GM21529 (cell line): ENCODE data around the gene CLIC6.
"Not testable (repeated sequence)": the region's sequence is repeated elsewhere in the genome, so short reads cannot be mapped to it uniquely, and the experiment has no call there.

Experiments
- ATAC-seq: cut with Tn5 transposase; IDR thresholded peaks from one replicate; pipeline ENCODE4 v1.9.1; 2021; ENCODE audit not compliant: unreplicated experiment

CLIC6 gene

GRCh38 chr21:34651642-34652041, 17.2 kb upstream of the CLIC6 start:
- ATAC-seq = no peak

- no peak for ATAC-seq
These were observed 15.3 kb upstream of the CLIC6 start for GRCh38 chr21:34653522-34653921.

GRCh38 chr21:34661848-34662247, 6.9 kb upstream of the CLIC6 start:
- ATAC-seq = no peak

GRCh38 chr21:34667761-34668160, 1.0 kb upstream of the CLIC6 start:
- no peak for ATAC-seq

GRCh38 chr21:34669149-34669879, 520 bp downstream of the CLIC6 start:
- peak; percentile 62 for ATAC-seq

GRCh38 chr21:34669880-34670219, 1.1 kb downstream of the CLIC6 start:
- not testable (repeated sequence) for ATAC-seq

GRCh38 chr21:34670220-34670961, 1.6 kb downstream of the CLIC6 start:
- peak; percentile 38 for ATAC-seq

- no peak for ATAC-seq
These were observed 2.2 kb downstream of the CLIC6 start for GRCh38 chr21:34670962-34671348.

GRCh38 chr21:34671462-34671861, 2.7 kb downstream of the CLIC6 start:
- ATAC-seq = no peak

GRCh38 chr21:34671891-34672290, 3.1 kb downstream of the CLIC6 start:
- ATAC-seq = no peak

- ATAC-seq = no peak
These were observed 4.2 kb downstream of the CLIC6 start for GRCh38 chr21:34673006-34673405.

GRCh38 chr21:34674468-34674867, 5.7 kb downstream of the CLIC6 start:
- no peak for ATAC-seq

GRCh38 chr21:34675871-34676270, 7.1 kb downstream of the CLIC6 start:
- no peak for ATAC-seq

GRCh38 chr21:34679051-34679450, 10.3 kb downstream of the CLIC6 start:
- no peak for ATAC-seq

GRCh38 chr21:34684174-34684876, 15.5 kb downstream of the CLIC6 start:
- ATAC-seq = no peak

GRCh38 chr21:34687065-34687464, 18.3 kb downstream of the CLIC6 start:
- ATAC-seq = no peak

- ATAC-seq = no peak
These were observed 19.0 kb downstream of the CLIC6 start for GRCh38 chr21:34687745-34688144.

GRCh38 chr21:34688145-34688544, 19.4 kb downstream of the CLIC6 start:
- no peak for ATAC-seq

- no peak for ATAC-seq
These were observed 19.9 kb downstream of the CLIC6 start for GRCh38 chr21:34688715-34689114.

- no peak for ATAC-seq
These were observed 21.4 kb downstream of the CLIC6 start for GRCh38 chr21:34690041-34690792.

- no peak for ATAC-seq
These were observed 22.0 kb downstream of the CLIC6 start for GRCh38 chr21:34690793-34691175.
